K562 (cell line): ENCODE data around the gene BICC1.

Experiments used
- CBFB ChIP-seq: sonication (generic); formaldehyde crosslinking; IDR thresholded peaks from 2 replicates; pipeline ENCODE4 v1.4.0; 2020; ENCODE audit warnings: mild to moderate bottlenecking, missing genetic modification reagents
- CCNT2 ChIP-seq: IDR thresholded peaks from 2 replicates; pipeline ENCODE4 v1.6.1; 2011; ENCODE audit warnings: borderline replicate concordance, low read depth, mild to moderate bottlenecking, moderate library complexity, mixed read lengths, low read length; ENCODE audit not compliant: insufficient read length; ENCODE audit errors: extremely low read depth
- CTCF ChIP-seq, 3 experiments: IDR thresholded peaks in 2 of 3; conservative IDR thresholded peaks in 1 of 3; 2 replicates each; pipeline ENCODE4 v1.5.1; 2011 to 2012; ENCODE audit warnings: low read length in 3 of 3, mild to moderate bottlenecking in 3 of 3, control low read depth in 2 of 3, improper control_type of control experiment in 1 of 3, inconsistent platforms in 1 of 3, low read depth in 1 of 3, mixed read lengths in 1 of 3, moderate library complexity in 1 of 3; ENCODE audit not compliant: insufficient read depth in 2 of 3
- ELF2 ChIP-seq: fragments of 250-450 bp; sonication (Bioruptor Pico); IDR thresholded peaks from 2 replicates; pipeline ENCODE4 v1.5.0; 2021; ENCODE audit warnings: mild to moderate bottlenecking
- JUND ChIP-seq, 2 experiments: IDR thresholded peaks; 2 replicates in 1 of 2; 3 replicates in 1 of 2; pipeline ENCODE4 v1.6.1; 2011; ENCODE audit warnings: borderline replicate concordance in 2 of 2, low read depth in 2 of 2, low read length in 2 of 2, improper control_type of control experiment in 1 of 2, missing biosample characterization in 1 of 2, missing genetic modification characterization in 1 of 2, missing genetic modification reagents in 1 of 2
- NCOR1 ChIP-seq: fragments of 450-650 bp; IDR thresholded peaks from 2 replicates; pipeline ENCODE4 v1.6.1; 2016; ENCODE audit warnings: mild to moderate bottlenecking, moderate library complexity
- NFYB ChIP-seq: IDR thresholded peaks from 2 replicates; pipeline ENCODE4 v1.6.1; 2011; ENCODE audit warnings: mild to moderate bottlenecking, moderate library complexity; ENCODE audit not compliant: insufficient read length; ENCODE audit errors: extremely low read depth
- SMARCB1 ChIP-seq: IDR thresholded peaks from 2 replicates; pipeline ENCODE4 v1.6.1; 2011; ENCODE audit warnings: improper control_type of control experiment, low read depth; ENCODE audit not compliant: insufficient read length
- SP1 ChIP-seq: sonication (generic); formaldehyde crosslinking; IDR thresholded peaks from 2 replicates; pipeline ENCODE4 v1.8.1; 2022; ENCODE audit warnings: mild to moderate bottlenecking, missing genetic modification reagents
- ZNF23 ChIP-seq: fragments of 250-450 bp; sonication (Bioruptor Pico); IDR thresholded peaks from 2 replicates; pipeline ENCODE4 v1.4.0; 2020; ENCODE audit warnings: mild to moderate bottlenecking
- ZNF444 ChIP-seq: fragments of 250-450 bp; sonication (Bioruptor Pico); IDR thresholded peaks from 2 replicates; pipeline ENCODE4 v1.4.0; 2020; ENCODE audit warnings: mild to moderate bottlenecking, moderate library complexity
- ZNF592 ChIP-seq: fragments of 450-650 bp; IDR thresholded peaks from 2 replicates; pipeline ENCODE4 v1.6.1; 2017; ENCODE audit warnings: antibody characterized with exemption, mild to moderate bottlenecking
- TF ChIP-seq, protein P1 (sequence below): fragments of 150-350 bp; IDR thresholded peaks from 2 replicates; pipeline ENCODE4 v1.6.1; 2014; ENCODE audit warnings: low read depth, mild to moderate bottlenecking, low read length, borderline replicate concordance
- TF ChIP-seq, protein P2 (sequence below): fragments of 250-450 bp; sonication (Bioruptor Pico); IDR thresholded peaks from 2 replicates; pipeline ENCODE4 v1.5.0; 2022; ENCODE audit warnings: mild to moderate bottlenecking

GRCh38 chr10:58515291-58515941 is 2.7 kb downstream of the BICC1 start:
- TF ChIP-seq CCNT2 (no peak), JUND (IDR thresholded peaks at IDR 0.05; ENCODE audit: borderline replicate concordance, low read depth, low read length) (no peak), JUND (tag; IDR thresholded peaks at IDR 0.05; ENCODE audit: borderline replicate concordance, low read depth, low read length) (no peak), SMARCB1 (no peak), ZNF23 (CRISPR knock-in tag) (no peak), CBFB (no peak), CTCF (IDR thresholded peaks at IDR 0.05 in 2 of 3, conservative IDR thresholded peaks at IDR 0.05 in 1 of 3; ENCODE audit: insufficient read depth in 2 of 3, low read depth in 1 of 3, low read length in 3 of 3) (no peak), NCOR1 (no peak), ZNF444 (no peak), ZNF592 (no peak), ELF2 (no peak), SP1 (CRISPR knock-in tag) (no peak), NFYB (no peak)
- TF ChIP-seq, protein P1, sequence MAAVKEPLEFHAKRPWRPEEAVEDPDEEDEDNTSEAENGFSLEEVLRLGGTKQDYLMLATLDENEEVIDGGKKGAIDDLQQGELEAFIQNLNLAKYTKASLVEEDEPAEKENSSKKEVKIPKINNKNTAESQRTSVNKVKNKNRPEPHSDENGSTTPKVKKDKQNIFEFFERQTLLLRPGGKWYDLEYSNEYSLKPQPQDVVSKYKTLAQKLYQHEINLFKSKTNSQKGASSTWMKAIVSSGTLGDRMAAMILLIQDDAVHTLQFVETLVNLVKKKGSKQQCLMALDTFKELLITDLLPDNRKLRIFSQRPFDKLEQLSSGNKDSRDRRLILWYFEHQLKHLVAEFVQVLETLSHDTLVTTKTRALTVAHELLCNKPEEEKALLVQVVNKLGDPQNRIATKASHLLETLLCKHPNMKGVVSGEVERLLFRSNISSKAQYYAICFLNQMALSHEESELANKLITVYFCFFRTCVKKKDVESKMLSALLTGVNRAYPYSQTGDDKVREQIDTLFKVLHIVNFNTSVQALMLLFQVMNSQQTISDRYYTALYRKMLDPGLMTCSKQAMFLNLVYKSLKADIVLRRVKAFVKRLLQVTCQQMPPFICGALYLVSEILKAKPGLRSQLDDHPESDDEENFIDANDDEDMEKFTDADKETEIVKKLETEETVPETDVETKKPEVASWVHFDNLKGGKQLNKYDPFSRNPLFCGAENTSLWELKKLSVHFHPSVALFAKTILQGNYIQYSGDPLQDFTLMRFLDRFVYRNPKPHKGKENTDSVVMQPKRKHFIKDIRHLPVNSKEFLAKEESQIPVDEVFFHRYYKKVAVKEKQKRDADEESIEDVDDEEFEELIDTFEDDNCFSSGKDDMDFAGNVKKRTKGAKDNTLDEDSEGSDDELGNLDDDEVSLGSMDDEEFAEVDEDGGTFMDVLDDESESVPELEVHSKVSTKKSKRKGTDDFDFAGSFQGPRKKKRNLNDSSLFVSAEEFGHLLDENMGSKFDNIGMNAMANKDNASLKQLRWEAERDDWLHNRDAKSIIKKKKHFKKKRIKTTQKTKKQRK, result no peak
- TF ChIP-seq, protein P2, sequence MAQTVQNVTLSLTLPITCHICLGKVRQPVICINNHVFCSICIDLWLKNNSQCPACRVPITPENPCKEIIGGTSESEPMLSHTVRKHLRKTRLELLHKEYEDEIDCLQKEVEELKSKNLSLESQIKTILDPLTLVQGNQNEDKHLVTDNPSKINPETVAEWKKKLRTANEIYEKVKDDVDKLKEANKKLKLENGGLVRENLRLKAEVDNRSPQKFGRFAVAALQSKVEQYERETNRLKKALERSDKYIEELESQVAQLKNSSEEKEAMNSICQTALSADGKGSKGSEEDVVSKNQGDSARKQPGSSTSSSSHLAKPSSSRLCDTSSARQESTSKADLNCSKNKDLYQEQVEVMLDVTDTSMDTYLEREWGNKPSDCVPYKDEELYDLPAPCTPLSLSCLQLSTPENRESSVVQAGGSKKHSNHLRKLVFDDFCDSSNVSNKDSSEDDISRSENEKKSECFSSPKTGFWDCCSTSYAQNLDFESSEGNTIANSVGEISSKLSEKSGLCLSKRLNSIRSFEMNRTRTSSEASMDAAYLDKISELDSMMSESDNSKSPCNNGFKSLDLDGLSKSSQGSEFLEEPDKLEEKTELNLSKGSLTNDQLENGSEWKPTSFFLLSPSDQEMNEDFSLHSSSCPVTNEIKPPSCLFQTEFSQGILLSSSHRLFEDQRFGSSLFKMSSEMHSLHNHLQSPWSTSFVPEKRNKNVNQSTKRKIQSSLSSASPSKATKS (CRISPR knock-in tag), result no peak
